ENCODE results near the gene SGCD. TPM values are rescaled to one million over a fixed set of nuclear protein-coding genes. Genes with fewer than 3 reads are reported as not detected.

The SGCD gene
- total RNA-seq (2021; ENCODE audit: unreplicated experiment), result not detected
- not detected in 2 replicates for polyA plus RNA-seq (2012)
- Bru-seq, nascent RNA, result percentile 0 among the genes with signal in this experiment
- percentile 1 among the genes with signal in this experiment for BruChase-seq, experiment 1, labeled RNA remaining after a 6-hour chase
- percentile 2 among the genes with signal in this experiment for BruChase-seq, experiment 2, labeled RNA remaining after a 2-hour chase
- long read RNA-seq, result 0 reads

DNA sequence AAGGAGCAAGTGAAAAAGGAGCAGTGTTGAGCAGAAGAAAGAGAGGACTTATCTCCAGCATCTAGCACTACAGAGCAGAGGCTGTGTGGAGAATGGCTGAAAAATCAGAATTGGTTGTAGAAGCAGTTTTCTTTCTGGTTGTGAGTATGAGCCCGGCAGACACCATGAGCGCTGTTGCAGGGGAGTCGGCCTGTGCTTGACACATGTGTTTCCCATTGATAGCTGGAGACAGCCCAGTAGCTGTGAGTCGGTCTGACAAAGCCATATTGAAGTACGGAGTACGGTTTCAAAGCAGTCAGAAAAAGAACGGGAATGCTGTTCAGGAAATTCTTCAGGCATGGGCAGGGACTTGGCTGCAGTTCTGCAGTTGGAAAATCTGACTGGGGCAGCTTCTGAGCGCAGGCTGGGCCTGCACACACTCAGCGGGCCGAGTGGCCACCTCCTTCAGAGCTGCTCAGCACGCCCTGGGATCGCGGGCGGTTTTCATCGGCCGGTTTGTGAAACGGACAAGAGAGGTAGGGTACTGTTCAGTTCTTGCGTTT is at the start of gene SGCD:
Gene SGCD, plus strand, starts transcription at position 447 of the 542 bp plus-strand sequence.
- Histone ChIP-seq H2AFZ (ENCODE audit: low read depth, low read length, poor library complexity, severe bottlenecking) (no peak within 1 kb of the TSS), H3K79me2 (ENCODE audit: insufficient read depth, low read length) (no peaks in the 10 kb centered on the region), H3K27ac (ENCODE audit: low read depth, low read length) (no peak within 1 kb of the TSS), H3K9me3 (ENCODE audit: control insufficient read depth in 1 of 2, insufficient read depth in 1 of 2, low read depth in 1 of 2, low read length in 2 of 2) (peaks cover 0 to 3% of the 10 kb centered on the region in 2 experiments; a peak in 2 of 4 replicates), H3K4me2 (ENCODE audit: low read length) (no peak within 1 kb of the TSS), H3K4me3 (replicated peaks in 1 of 2; ENCODE audit: low read depth in 1 of 2, low read length in 2 of 2) (no peak within 1 kb of the TSS), H3K9ac (ENCODE audit: low read length) (no peak within 1 kb of the TSS), H3K4me1 (ENCODE audit: control insufficient read depth in 1 of 2, insufficient read depth in 2 of 2, low read length in 2 of 2) (no peaks in the 10 kb centered on the region), H4K20me1 (ENCODE audit: insufficient read depth) (no peaks in the 10 kb centered on the region), H3K36me3 (ENCODE audit: control insufficient read depth in 1 of 2, insufficient read depth in 2 of 2, low read length in 2 of 2) (no peaks in the 10 kb centered on the region), H3K9me2 (ENCODE audit: insufficient read depth) (no peaks in the 10 kb centered on the region), H3K27me3 (ENCODE audit: insufficient read depth, low read length) (no peaks in the 10 kb centered on the region)
- CTCF ChIA-PET, result no interaction called here
- DNase-seq (ENCODE audit: low read depth, low spot score) (no peak), ATAC-seq (no peak)
- TF ChIP-seq FOSL1 (IDR thresholded peaks at IDR 0.05; ENCODE audit: low read depth) (no peak), EZH2phosphoT487 (IDR thresholded peaks at IDR 0.05; ENCODE audit: borderline replicate concordance) (no peak), ZFX (IDR thresholded peaks at IDR 0.05) (no peak), ZNF274 (IDR thresholded peaks at IDR 0.05; ENCODE audit: low read depth, low read length) (no peak), POLR2A (IDR thresholded peaks at IDR 0.05; ENCODE audit: borderline replicate concordance, extremely low read depth, insufficient read depth, insufficient read length) (no peak), SP1 (IDR thresholded peaks at IDR 0.05; ENCODE audit: low read depth) (no peak), POLR2AphosphoS5 (IDR thresholded peaks at IDR 0.05; ENCODE audit: low read depth, low read length) (no peak), CBX3 (IDR thresholded peaks at IDR 0.05; ENCODE audit: low read depth) (no peak), SRF (IDR thresholded peaks at IDR 0.05; ENCODE audit: low read depth) (no peak), ELF1 (IDR thresholded peaks at IDR 0.05; ENCODE audit: borderline replicate concordance, low read depth) (no peak), EGR1 (IDR thresholded peaks at IDR 0.05; ENCODE audit: low read depth) (no peak), SIN3A (IDR thresholded peaks at IDR 0.05; ENCODE audit: low read depth) (no peak), JUND (IDR thresholded peaks at IDR 0.05) (no peak)
- TF ChIP-seq, protein P1, sequence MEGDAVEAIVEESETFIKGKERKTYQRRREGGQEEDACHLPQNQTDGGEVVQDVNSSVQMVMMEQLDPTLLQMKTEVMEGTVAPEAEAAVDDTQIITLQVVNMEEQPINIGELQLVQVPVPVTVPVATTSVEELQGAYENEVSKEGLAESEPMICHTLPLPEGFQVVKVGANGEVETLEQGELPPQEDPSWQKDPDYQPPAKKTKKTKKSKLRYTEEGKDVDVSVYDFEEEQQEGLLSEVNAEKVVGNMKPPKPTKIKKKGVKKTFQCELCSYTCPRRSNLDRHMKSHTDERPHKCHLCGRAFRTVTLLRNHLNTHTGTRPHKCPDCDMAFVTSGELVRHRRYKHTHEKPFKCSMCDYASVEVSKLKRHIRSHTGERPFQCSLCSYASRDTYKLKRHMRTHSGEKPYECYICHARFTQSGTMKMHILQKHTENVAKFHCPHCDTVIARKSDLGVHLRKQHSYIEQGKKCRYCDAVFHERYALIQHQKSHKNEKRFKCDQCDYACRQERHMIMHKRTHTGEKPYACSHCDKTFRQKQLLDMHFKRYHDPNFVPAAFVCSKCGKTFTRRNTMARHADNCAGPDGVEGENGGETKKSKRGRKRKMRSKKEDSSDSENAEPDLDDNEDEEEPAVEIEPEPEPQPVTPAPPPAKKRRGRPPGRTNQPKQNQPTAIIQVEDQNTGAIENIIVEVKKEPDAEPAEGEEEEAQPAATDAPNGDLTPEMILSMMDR (IDR thresholded peaks at IDR 0.05 in 2 of 3, conservative IDR thresholded peaks at IDR 0.05 in 1 of 3; ENCODE audit: borderline replicate concordance in 1 of 3, insufficient read depth in 1 of 3, low read depth in 2 of 3, low read length in 2 of 3), result no peak
- TF ChIP-seq, protein P2, sequence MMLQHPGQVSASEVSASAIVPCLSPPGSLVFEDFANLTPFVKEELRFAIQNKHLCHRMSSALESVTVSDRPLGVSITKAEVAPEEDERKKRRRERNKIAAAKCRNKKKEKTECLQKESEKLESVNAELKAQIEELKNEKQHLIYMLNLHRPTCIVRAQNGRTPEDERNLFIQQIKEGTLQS (IDR thresholded peaks at IDR 0.05), result no peak
- TF ChIP-seq, protein P3, sequence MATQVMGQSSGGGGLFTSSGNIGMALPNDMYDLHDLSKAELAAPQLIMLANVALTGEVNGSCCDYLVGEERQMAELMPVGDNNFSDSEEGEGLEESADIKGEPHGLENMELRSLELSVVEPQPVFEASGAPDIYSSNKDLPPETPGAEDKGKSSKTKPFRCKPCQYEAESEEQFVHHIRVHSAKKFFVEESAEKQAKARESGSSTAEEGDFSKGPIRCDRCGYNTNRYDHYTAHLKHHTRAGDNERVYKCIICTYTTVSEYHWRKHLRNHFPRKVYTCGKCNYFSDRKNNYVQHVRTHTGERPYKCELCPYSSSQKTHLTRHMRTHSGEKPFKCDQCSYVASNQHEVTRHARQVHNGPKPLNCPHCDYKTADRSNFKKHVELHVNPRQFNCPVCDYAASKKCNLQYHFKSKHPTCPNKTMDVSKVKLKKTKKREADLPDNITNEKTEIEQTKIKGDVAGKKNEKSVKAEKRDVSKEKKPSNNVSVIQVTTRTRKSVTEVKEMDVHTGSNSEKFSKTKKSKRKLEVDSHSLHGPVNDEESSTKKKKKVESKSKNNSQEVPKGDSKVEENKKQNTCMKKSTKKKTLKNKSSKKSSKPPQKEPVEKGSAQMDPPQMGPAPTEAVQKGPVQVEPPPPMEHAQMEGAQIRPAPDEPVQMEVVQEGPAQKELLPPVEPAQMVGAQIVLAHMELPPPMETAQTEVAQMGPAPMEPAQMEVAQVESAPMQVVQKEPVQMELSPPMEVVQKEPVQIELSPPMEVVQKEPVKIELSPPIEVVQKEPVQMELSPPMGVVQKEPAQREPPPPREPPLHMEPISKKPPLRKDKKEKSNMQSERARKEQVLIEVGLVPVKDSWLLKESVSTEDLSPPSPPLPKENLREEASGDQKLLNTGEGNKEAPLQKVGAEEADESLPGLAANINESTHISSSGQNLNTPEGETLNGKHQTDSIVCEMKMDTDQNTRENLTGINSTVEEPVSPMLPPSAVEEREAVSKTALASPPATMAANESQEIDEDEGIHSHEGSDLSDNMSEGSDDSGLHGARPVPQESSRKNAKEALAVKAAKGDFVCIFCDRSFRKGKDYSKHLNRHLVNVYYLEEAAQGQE (IDR thresholded peaks at IDR 0.05; ENCODE audit: low read depth), result no peak
- POLR2A ChIA-PET, result no interaction called here
- intact Hi-C loops (cut with micrococcal nuclease), result no loop called here
- BruUV-seq (replicated peaks), result no TSS peak
- RAD21 ChIA-PET (ENCODE audit: low non-redundant PET in 1 of 2, low total read pairs in 2 of 2, uncharacterized antibody in 2 of 2, unreplicated experiment in 2 of 2), result no interaction called here

All from HCT116 (cell line).